Tibial nerve (tissue), 4 donors: ENCODE results near the gene TRIM17. TPM values are rescaled to one million over a fixed set of nuclear protein-coding genes. Genes with fewer than 3 reads are reported as not detected.

ENCODE experiments used
- DNase-seq, 2 donors: peaks; one replicate each; pipeline ENCODE4 v3.0.0-alpha.2; 2019; ENCODE audit warnings: low spot score in 2 of 2
- H3K27ac ChIP-seq, 4 donors: fragments of 200-600 bp; sonication (generic) in 3 of 4; one replicate each; pipeline ENCODE4 v1.5.1; 2017 to 2019; ENCODE audit warnings: mild to moderate bottlenecking in 1 of 4
- H3K27me3 ChIP-seq, 2 donors: fragments of 200-600 bp; sonication (generic) in 1 of 2; one replicate each; pipeline versions ENCODE4 v1.5.1 to v1.6.0; 2017 to 2019
- H3K36me3 ChIP-seq, 3 donors: fragments of 200-600 bp; sonication (generic); one replicate each; pipeline ENCODE4 v1.5.1; 2018 to 2019
- H3K4me1 ChIP-seq, 4 donors: fragments of 200-600 bp; sonication (generic) in 3 of 4; one replicate each; pipeline ENCODE4 v1.5.1; 2017 to 2019
- H3K4me3 ChIP-seq, 4 donors: fragments of 200-600 bp; sonication (generic) in 3 of 4; one replicate each; pipeline ENCODE4 v1.5.1; 2017 to 2019; ENCODE audit warnings: mild to moderate bottlenecking in 1 of 4, moderate library complexity in 1 of 4
- H3K9me3 ChIP-seq, 4 donors: fragments of 200-600 bp; sonication (generic) in 3 of 4; one replicate each; pipeline ENCODE4 v1.5.1; 2017 to 2019
- EP300 ChIP-seq, 2 donors: sonication (generic); formaldehyde crosslinking; IDR thresholded peaks; one replicate each; pipeline ENCODE4 v1.6.1; 2017; ENCODE audit warnings: antibody characterized with exemption in 2 of 2, mild to moderate bottlenecking in 1 of 2
- POLR2A ChIP-seq, 2 donors: fragments of 450-650 bp; IDR thresholded peaks; one replicate each; pipeline ENCODE4 v1.6.1; 2017; ENCODE audit warnings: antibody characterized with exemption in 2 of 2, mild to moderate bottlenecking in 2 of 2, moderate library complexity in 2 of 2
- WGBS, 2 donors: methylation state at CpG; one replicate each; pipeline ENCODE4 v1.1.5; 2018; 5-methylcytosine and 5-hydroxymethylcytosine counted together
- total RNA-seq, 4 donors: library from RNA; depleted of rRNA; stranded (reverse); fragments of >200 nt; gene quantifications; one replicate each; pipeline ENCODE4 v1.1.0, GENCODE V29; 2016
- TF ChIP-seq, protein P1 (sequence below), 5 experiments: fragments of 200-600 bp in 3 of 5; fragments of 450-650 bp in 2 of 5; sonication (generic) in 3 of 5; IDR thresholded peaks; one replicate each; pipeline ENCODE4 v1.5.1; 2016 to 2019; ENCODE audit warnings: antibody characterized with exemption in 5 of 5, mild to moderate bottlenecking in 3 of 5, moderate library complexity in 2 of 5

Gene TRIM17
- total RNA-seq, 4 donors from 2014 or later: 0.63 to 4.2 (median 1.4) TPM; not detected in 1

DNA sequence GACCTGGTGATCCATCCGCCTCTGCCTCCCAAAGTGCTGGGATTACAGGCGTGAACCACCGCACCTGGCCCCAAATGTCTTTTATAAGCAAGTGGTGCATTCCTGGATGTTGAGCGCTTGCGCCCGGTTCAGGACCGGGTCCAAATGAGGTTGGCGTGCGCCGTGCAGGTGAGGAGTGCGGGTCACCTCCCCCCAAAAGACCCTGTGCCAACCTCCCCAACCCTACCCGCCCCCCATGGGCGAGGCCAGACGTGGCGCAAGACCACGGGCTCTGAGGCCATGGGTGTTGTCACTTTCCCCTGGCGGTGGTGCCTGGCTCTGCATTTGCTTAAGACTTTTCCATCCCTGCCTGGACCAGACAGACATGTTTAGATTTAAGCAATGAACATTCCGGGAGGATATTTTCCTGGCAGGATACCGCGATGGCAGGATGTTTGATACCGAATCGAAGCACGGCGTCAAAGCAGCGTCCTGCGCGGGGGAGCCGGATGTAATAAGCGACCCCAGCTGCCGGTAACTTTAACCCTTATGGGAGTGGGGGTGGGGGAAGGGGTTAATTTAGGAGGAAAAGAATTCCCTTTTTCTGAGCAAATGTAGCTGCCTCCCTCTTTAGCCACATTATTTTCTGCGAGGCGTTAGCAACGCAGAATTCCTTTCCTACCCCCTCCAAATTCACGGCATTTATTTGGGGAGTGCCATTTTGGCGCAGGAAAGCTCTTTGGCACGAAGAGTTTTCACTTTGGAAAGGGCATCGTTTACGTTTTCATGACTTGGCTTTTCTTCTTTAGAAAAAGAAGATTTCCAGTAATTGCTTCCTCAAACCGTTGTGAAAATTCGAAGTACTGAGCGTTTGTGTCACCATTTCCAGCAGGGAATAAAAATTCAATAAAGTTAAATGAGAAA lies 42.7 kb upstream of the TRIM17 start:
- peak; percentile 41 to 57 for DNase-seq
- Histone ChIP-seq H3K4me1 (peaks cover 0 to 39% (median 16%) of the 10 kb centered on the region in 4 donors), H3K36me3 (no peaks in the 10 kb centered on the region), H3K4me3 (peak overlapping the region; percentile 42 to 70 (median 52)), H3K27ac (peak overlapping the region; percentile 56 to 92 (median 84)), H3K9me3 (no peaks in the 10 kb centered on the region), H3K27me3 (peaks cover 0 to 45% of the 10 kb centered on the region in 2 donors)
- no peak for TF ChIP-seq POLR2A (IDR thresholded peaks at IDR 0.05)
- no peak for TF ChIP-seq EP300 (IDR thresholded peaks at IDR 0.05)
- TF ChIP-seq, protein P1, sequence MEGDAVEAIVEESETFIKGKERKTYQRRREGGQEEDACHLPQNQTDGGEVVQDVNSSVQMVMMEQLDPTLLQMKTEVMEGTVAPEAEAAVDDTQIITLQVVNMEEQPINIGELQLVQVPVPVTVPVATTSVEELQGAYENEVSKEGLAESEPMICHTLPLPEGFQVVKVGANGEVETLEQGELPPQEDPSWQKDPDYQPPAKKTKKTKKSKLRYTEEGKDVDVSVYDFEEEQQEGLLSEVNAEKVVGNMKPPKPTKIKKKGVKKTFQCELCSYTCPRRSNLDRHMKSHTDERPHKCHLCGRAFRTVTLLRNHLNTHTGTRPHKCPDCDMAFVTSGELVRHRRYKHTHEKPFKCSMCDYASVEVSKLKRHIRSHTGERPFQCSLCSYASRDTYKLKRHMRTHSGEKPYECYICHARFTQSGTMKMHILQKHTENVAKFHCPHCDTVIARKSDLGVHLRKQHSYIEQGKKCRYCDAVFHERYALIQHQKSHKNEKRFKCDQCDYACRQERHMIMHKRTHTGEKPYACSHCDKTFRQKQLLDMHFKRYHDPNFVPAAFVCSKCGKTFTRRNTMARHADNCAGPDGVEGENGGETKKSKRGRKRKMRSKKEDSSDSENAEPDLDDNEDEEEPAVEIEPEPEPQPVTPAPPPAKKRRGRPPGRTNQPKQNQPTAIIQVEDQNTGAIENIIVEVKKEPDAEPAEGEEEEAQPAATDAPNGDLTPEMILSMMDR (IDR thresholded peaks at IDR 0.05): peak; percentile 62 to 87 (median 80)
- WGBS, 2 donors: 6 to 8% methylated on average over 38 to 41 of the region's 41 CpGs

DNA sequence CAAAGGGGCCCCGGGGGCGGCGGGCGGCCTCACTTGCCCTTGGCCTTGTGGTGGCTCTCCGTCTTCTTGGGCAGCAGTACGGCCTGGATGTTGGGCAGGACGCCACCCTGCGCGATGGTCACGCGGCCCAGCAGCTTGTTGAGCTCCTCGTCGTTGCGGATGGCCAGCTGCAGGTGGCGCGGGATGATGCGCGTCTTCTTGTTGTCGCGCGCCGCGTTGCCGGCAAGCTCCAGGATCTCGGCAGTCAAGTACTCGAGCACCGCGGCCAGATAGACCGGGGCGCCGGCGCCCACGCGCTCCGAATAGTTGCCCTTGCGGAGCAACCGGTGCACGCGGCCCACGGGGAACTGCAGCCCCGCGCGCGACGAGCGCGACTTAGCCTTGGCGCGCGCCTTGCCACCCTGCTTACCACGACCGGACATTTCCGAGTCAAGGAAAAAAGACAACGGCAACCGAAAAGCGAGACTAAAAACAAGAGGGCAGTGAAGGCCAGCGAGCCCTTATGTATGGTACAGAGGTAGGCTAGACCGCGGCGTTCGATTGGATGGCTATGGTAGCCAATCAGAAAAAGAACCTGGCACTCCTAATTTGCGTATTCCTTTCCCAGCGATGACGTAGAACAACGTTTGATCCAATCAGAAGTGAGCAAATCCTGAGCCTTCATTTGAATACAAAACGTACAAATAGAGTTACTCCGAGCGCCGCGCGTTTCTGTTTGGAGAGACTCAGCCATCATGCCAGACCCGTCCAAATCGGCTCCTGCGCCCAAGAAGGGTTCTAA lies 40.9 kb upstream of the TRIM17 start:
- H3K27ac ChIP-seq: peak overlapping the region; percentile 56 to 92 (median 84)
- H3K4me3 ChIP-seq: peak overlapping the region; percentile 42 to 70 (median 52)
- H3K4me1 ChIP-seq: peaks cover 0 to 29% (median 16%) of the 10 kb centered on the region in 4 donors
- H3K27me3 ChIP-seq: peaks cover 0 to 28% of the 10 kb centered on the region in 2 donors
- peak; percentile 75 to 91 for DNase-seq
- no peaks in the 10 kb centered on the region for H3K9me3 ChIP-seq
- WGBS, 2 donors: 1% methylated on average over 43 to 59 of the region's 74 CpGs
- TF ChIP-seq, protein P1 (IDR thresholded peaks at IDR 0.05): peak in 4 of 5 experiments; percentile 9 to 69 (median 44)
- TF ChIP-seq EP300 (IDR thresholded peaks at IDR 0.05): peak; percentile 70 to 99
- TF ChIP-seq POLR2A (IDR thresholded peaks at IDR 0.05): peak in 1 of 2 donors; percentile 75
- H3K36me3 ChIP-seq: no peaks in the 10 kb centered on the region

DNA sequence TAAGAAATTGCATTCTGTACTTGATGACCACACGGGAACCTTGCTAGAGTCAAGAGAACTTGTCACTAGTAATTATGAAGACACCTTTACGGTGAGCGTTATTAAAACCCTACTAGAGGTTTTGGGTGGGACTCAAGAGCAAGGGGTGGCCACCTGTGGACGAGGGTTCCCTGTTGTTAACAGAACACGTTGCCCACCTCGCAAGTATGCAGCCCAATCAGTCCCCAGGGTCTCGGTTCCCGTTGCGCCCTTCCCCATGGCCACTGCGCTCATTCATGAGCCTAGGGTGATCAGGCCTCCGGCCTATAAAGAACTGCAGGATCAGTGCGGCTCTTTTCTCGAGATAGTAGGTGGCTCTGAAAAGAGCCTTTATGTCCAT lies 40.3 kb upstream of the TRIM17 start:
- DNase-seq: no peak
- Histone ChIP-seq H3K27me3 (peaks cover 0 to 22% of the 10 kb centered on the region in 2 donors), H3K4me1 (peaks cover 0 to 29% (median 16%) of the 10 kb centered on the region in 4 donors), H3K36me3 (no peaks in the 10 kb centered on the region), H3K9me3 (no peaks in the 10 kb centered on the region), H3K27ac (peak overlapping the region; percentile 49 to 92 (median 80)), H3K4me3 (peak overlapping the region; percentile 41 to 70 (median 51))
- TF ChIP-seq POLR2A (IDR thresholded peaks at IDR 0.05): no peak
- TF ChIP-seq EP300 (IDR thresholded peaks at IDR 0.05): no peak
- TF ChIP-seq, protein P1 (IDR thresholded peaks at IDR 0.05): no peak
- 7 to 10% methylated on average over 13 of the region's 13 CpGs for WGBS, 2 donors

DNA sequence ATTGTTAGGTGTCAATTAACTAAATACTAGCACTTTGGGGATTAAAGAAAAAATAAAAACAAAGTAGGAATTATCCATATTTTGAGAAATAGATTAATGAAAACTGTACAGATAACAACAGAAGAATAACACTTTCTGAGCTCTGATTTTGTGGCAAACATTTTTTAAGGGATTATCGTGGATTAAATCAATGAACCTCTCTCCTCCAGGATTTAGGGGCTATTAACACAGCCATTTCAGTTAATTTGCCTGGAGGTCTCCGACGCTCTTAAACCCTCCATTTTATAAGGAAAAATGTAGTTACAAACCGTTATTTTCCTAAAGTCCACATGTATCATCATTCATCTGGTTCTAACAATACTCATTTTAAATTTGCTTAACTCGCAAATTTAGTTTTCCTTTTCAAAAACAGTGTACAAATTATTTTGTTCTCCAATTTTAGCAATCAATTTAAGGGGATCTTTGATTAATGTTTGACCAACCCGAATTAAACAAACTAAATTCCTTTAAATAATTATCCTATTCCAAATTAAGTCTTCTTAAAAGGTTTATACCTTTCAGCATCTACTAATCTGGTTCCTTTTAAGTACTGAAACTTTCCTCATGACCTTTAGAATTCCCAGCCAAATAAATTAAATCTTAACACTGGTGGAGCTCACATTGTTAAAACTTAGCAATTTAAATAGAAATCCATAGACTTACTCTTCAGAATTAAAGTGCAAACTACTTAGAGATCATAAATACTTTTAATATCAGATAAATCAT lies 39.8 kb upstream of the TRIM17 start:
- H3K27me3 ChIP-seq: peaks cover 0 to 16% of the 10 kb centered on the region in 2 donors
- H3K4me3 ChIP-seq: peak overlapping the region; percentile 41 to 70 (median 51)
- H3K9me3 ChIP-seq: no peaks in the 10 kb centered on the region
- DNase-seq: no peak
- H3K27ac ChIP-seq: peak overlapping the region in 3 of 4 donors; percentile 49 to 92 (median 80)
- H3K36me3 ChIP-seq: no peaks in the 10 kb centered on the region
- TF ChIP-seq, protein P1 (IDR thresholded peaks at IDR 0.05): no peak
- TF ChIP-seq EP300 (IDR thresholded peaks at IDR 0.05) (no peak), POLR2A (IDR thresholded peaks at IDR 0.05) (no peak)
- WGBS, 2 donors: 51 to 57% methylated on average over 6 of the region's 6 CpGs
- H3K4me1 ChIP-seq: peaks cover 0 to 29% (median 16%) of the 10 kb centered on the region in 4 donors
